Epithelial cell of proximal tubule (primary cell): Measurements from ENCODE around the gene LRRC34. TPM values are rescaled to one million over a fixed set of nuclear protein-coding genes. Genes with fewer than 3 reads are reported as not detected.

Source experiments
- DNase-seq: peaks from one replicate; pipeline ENCODE4 v3.0.0-alpha.2; 2011; ENCODE audit warnings: low read depth
- H3K4me3 ChIP-seq: 2 replicates; pipeline ENCODE4 v1.5.1; 2011; ENCODE audit warnings: low read depth, mild to moderate bottlenecking, low read length
- CTCF ChIP-seq: conservative IDR thresholded peaks from 2 replicates; pipeline ENCODE4 v1.5.1; 2012; ENCODE audit warnings: low read depth, mild to moderate bottlenecking, low read length
- total RNA-seq: library from RNA; depleted of rRNA; stranded (reverse); fragments of >200 nt; gene quantifications from 2 replicates; pipeline ENCODE4 v1.2.3, GENCODE V29; 2015

Gene LRRC34
- total RNA-seq, 1 donor from 2014 or later = 17.1 TPM

- H3K4me3 ChIP-seq = no peak overlapping the region
- no peak for DNase-seq
- TF ChIP-seq CTCF = no peak
Measured at GRCh38 chr3:169836078-169836941, 23.6 kb upstream of the LRRC34 start.

GRCh38 chr3:169835533-169835932 is 22.8 kb upstream of the LRRC34 start:
- TF ChIP-seq CTCF = no peak
- DNase-seq = no peak
- H3K4me3 ChIP-seq = no peak overlapping the region

- TF ChIP-seq CTCF = no peak
- no peak for DNase-seq
- H3K4me3 ChIP-seq = no peak overlapping the region
Measured at GRCh38 chr3:169827712-169828111, 15.0 kb upstream of the LRRC34 start.

- H3K4me3 ChIP-seq = no peak overlapping the region
- no peak for DNase-seq
Measured at GRCh38 chr3:169825316-169825715, 12.6 kb upstream of the LRRC34 start.

GRCh38 chr3:169822983-169823382 is 10.3 kb upstream of the LRRC34 start:
- no peak for TF ChIP-seq CTCF
- H3K4me3 ChIP-seq = no peak overlapping the region
- no peak for DNase-seq

More at GRCh38 chr3:169825316-169825715, 12.6 kb upstream of the LRRC34 start:
- TF ChIP-seq CTCF = no peak

GRCh38 chr3:169822540-169822939 is 9.8 kb upstream of the LRRC34 start:
- H3K4me3 ChIP-seq = no peak overlapping the region
- DNase-seq = no peak
- TF ChIP-seq CTCF = no peak

GRCh38 chr3:169822091-169822490 is 9.4 kb upstream of the LRRC34 start:
- DNase-seq = no peak
- TF ChIP-seq CTCF = no peak
- no peak overlapping the region for H3K4me3 ChIP-seq
